ENCODE measurements around the gene ERLEC1. TPM values are rescaled to one million over a fixed set of nuclear protein-coding genes. Genes with fewer than 3 reads are reported as not detected.

ERLEC1 gene
- total RNA-seq, 1 donor from 2014 or later = 37.9 TPM

DNA sequence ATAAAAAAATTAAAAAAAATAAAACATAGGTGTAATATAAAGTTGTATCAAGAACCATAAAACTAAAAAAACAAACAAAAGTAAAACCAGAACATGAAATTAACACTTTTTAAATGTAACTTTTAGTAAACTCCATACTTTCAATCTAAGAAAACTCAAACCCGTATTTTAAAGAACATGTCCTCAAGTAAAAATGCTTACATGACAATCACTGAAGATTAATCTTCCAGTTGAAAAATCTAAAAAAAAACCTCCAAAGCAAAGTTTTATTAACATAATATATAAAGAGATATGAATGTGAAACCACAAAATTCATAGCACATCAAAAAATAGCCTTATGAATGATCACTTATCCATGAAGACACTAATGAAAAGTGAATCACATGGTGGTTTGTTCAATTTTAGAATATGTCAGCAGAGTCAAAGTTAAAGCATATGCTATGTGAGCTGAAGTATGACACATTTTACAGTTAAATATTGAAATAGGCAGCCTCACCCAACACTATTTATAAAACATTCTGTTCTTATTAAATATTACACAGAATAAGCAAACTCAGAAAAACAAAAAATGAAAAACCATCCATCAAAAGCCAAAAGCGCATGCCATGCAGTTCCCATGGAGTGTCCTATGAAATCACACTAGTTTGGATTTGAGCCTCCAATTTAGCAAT lies 42.3 kb upstream of the ERLEC1 start:
- Mint-ChIP-seq H3K9me3 (ENCODE audit: low read depth) (no peaks in the 10 kb centered on the region), H3K4me1 (ENCODE audit: low read depth) (no peaks in the 10 kb centered on the region), H3K36me3 (ENCODE audit: insufficient read depth) (peaks cover 6% of the 10 kb centered on the region), H3K4me3 (ENCODE audit: low read depth) (no peak overlapping the region), H3K27me3 (no peaks in the 10 kb centered on the region), H3K27ac (no peak overlapping the region)
- TF ChIP-seq, protein P1, sequence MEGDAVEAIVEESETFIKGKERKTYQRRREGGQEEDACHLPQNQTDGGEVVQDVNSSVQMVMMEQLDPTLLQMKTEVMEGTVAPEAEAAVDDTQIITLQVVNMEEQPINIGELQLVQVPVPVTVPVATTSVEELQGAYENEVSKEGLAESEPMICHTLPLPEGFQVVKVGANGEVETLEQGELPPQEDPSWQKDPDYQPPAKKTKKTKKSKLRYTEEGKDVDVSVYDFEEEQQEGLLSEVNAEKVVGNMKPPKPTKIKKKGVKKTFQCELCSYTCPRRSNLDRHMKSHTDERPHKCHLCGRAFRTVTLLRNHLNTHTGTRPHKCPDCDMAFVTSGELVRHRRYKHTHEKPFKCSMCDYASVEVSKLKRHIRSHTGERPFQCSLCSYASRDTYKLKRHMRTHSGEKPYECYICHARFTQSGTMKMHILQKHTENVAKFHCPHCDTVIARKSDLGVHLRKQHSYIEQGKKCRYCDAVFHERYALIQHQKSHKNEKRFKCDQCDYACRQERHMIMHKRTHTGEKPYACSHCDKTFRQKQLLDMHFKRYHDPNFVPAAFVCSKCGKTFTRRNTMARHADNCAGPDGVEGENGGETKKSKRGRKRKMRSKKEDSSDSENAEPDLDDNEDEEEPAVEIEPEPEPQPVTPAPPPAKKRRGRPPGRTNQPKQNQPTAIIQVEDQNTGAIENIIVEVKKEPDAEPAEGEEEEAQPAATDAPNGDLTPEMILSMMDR (IDR thresholded peaks at IDR 0.05; ENCODE audit: unreplicated experiment) = no peak
- DNase-seq (ENCODE audit: low spot score, unreplicated experiment) = no peak

DNA sequence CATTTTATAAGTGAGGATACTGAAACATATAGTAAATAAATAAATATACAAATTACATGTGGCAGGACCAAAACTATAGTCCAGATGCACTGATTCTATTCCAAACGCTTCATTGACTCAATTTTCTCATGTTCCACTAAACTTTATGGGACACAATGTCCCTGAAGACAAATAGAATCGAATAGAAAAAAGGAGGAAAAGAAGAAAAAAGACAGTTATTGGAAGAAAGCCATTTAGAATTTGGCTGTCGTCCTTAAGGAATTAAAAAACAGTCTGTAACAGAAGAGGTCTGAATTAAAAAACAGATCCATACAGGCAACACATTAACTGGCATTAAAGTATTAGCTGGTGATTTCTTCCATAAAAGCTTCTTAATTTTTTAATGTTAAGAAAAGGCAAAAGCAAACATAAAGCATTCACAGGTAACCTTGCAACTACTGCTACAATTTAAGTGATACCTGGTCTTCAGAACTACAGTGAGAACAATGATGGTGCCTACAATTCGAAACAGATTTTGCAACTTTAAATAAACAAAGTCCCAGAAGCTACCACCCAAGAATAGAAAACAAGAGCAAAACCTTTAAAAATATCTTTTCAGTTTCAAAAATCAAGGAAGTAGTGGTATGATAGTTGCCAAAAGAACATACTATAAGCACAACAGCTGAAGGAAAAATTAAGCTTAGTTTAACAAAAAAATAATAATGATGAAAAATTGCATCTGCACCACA lies 36.6 kb upstream of the ERLEC1 start:
- Mint-ChIP-seq H3K9me3 (ENCODE audit: low read depth) (no peaks in the 10 kb centered on the region), H3K36me3 (ENCODE audit: insufficient read depth) (peaks cover 11% of the 10 kb centered on the region), H3K27me3 (no peaks in the 10 kb centered on the region), H3K4me3 (ENCODE audit: low read depth) (no peak overlapping the region), H3K4me1 (ENCODE audit: low read depth) (no peaks in the 10 kb centered on the region), H3K27ac (no peak overlapping the region)
- TF ChIP-seq, protein P1 (IDR thresholded peaks at IDR 0.05; ENCODE audit: unreplicated experiment) = no peak
- DNase-seq (ENCODE audit: low spot score, unreplicated experiment) = no peak

DNA sequence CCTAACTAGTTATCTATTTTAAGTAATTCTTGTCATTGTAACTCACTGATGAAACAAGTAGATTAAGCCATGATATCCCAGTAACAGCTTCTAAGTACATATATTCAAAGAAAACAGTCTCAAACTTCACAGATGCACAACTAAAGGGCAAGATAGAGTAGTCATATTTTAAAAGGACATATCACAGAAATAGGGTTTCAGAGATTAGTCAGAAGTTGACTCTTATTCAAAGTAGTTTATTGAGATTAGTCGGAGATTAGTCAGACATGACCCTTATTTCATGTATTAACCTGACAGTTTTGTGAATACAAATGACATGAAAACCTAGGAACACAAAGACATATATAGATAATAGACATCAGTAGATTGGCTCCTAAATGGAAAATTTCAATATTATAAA lies 35.1 kb upstream of the ERLEC1 start:
- Mint-ChIP-seq H3K27ac (no peak overlapping the region), H3K4me3 (ENCODE audit: low read depth) (no peak overlapping the region), H3K27me3 (no peaks in the 10 kb centered on the region), H3K9me3 (ENCODE audit: low read depth) (no peaks in the 10 kb centered on the region), H3K4me1 (ENCODE audit: low read depth) (no peaks in the 10 kb centered on the region), H3K36me3 (ENCODE audit: insufficient read depth) (peaks cover 12% of the 10 kb centered on the region)
- DNase-seq (ENCODE audit: low spot score, unreplicated experiment) = no peak
- TF ChIP-seq, protein P1 (IDR thresholded peaks at IDR 0.05; ENCODE audit: unreplicated experiment) = no peak

DNA sequence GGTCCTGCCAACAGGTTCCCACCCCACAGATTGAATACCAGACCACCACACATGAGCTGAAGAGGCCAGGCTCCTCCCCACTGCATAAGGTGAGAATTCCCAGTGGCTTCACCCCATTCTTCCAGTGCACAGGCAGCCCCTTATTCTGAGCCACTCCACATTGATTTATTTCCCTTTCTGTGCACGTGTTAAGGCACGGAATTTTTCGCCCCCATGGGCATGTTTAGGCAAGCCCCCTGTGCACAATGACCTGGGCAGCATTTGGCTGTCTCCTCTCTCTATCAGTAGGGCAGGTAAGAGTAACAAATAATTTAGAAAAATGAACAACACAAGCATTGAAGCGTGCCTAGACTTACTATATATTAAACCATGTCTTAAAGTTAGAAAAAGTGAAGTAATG lies 34.5 kb upstream of the ERLEC1 start:
- Mint-ChIP-seq H3K36me3 (ENCODE audit: insufficient read depth) (peaks cover 12% of the 10 kb centered on the region), H3K4me3 (ENCODE audit: low read depth) (no peak overlapping the region), H3K9me3 (ENCODE audit: low read depth) (no peaks in the 10 kb centered on the region), H3K27ac (no peak overlapping the region), H3K27me3 (no peaks in the 10 kb centered on the region), H3K4me1 (ENCODE audit: low read depth) (no peaks in the 10 kb centered on the region)
- TF ChIP-seq, protein P1 (IDR thresholded peaks at IDR 0.05; ENCODE audit: unreplicated experiment) = no peak
- no peak for DNase-seq (ENCODE audit: low spot score, unreplicated experiment)

DNA sequence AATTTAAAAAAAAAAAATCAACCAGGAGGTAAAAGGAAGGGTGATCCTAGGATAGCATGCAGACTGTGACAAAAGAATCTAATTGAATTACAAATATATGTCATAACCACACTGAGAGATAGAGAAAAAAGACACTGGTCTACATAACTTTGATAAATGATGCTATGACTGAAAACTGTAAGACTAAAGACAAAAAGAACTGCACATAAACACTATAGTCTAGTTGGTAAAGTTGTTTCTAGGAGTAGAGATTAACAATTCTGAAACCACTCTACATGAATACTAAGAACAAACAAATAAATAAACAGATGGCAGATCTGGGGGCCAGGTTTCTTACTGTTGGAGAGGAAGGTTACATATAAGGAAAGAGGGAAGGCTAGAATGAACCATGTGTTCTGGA lies 33.8 kb upstream of the ERLEC1 start:
- no peak for DNase-seq (ENCODE audit: low spot score, unreplicated experiment)
- no peak overlapping the region for H3K27ac Mint-ChIP-seq
- no peaks in the 10 kb centered on the region for H3K4me1 Mint-ChIP-seq (ENCODE audit: low read depth)
- H3K9me3 Mint-ChIP-seq (ENCODE audit: low read depth) = no peaks in the 10 kb centered on the region
- H3K36me3 Mint-ChIP-seq (ENCODE audit: insufficient read depth) = peaks cover 14% of the 10 kb centered on the region
- H3K27me3 Mint-ChIP-seq = no peaks in the 10 kb centered on the region
- TF ChIP-seq, protein P1 (IDR thresholded peaks at IDR 0.05; ENCODE audit: unreplicated experiment) = no peak
- H3K4me3 Mint-ChIP-seq (ENCODE audit: low read depth) = no peak overlapping the region

Data from progenitor cell of endocrine pancreas (in vitro differentiated cells).